ENCODE measurements around the gene MITF.

Gene MITF

DNA sequence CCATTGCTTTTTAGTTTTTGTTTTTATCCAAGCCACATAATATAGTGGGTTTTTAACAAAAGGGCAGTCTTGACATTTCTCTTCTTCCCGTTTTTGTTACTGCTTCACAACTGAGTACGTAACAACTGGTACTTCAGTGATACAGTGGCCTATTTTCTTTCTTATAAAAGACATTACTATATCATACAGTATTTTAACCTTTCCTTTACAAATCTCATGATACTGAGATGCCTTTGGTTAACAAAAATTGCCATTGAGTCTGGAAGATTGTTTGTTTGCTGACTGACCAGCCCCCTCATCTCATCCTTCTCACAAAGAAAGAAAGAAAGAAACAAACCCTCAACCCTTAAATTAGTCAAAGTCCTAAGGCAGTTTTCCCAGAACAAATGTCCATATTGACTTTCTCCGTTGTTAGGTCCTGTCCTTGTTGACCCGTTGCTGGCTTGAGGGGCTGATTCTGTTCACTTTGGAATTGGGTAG lies 183.3 kb downstream of the MITF start:
- CTCF ChIA-PET: no interaction called here
- TF ChIP-seq, protein P1, sequence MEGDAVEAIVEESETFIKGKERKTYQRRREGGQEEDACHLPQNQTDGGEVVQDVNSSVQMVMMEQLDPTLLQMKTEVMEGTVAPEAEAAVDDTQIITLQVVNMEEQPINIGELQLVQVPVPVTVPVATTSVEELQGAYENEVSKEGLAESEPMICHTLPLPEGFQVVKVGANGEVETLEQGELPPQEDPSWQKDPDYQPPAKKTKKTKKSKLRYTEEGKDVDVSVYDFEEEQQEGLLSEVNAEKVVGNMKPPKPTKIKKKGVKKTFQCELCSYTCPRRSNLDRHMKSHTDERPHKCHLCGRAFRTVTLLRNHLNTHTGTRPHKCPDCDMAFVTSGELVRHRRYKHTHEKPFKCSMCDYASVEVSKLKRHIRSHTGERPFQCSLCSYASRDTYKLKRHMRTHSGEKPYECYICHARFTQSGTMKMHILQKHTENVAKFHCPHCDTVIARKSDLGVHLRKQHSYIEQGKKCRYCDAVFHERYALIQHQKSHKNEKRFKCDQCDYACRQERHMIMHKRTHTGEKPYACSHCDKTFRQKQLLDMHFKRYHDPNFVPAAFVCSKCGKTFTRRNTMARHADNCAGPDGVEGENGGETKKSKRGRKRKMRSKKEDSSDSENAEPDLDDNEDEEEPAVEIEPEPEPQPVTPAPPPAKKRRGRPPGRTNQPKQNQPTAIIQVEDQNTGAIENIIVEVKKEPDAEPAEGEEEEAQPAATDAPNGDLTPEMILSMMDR (conservative IDR thresholded peaks at IDR 0.05; ENCODE audit: low read depth): no peak
- POLR2A ChIA-PET (ENCODE audit: low non-redundant PET): no interaction called here
- DNase-seq (ENCODE audit: low spot score): no peak
- no peak overlapping the region for H3K27ac ChIP-seq

DNA sequence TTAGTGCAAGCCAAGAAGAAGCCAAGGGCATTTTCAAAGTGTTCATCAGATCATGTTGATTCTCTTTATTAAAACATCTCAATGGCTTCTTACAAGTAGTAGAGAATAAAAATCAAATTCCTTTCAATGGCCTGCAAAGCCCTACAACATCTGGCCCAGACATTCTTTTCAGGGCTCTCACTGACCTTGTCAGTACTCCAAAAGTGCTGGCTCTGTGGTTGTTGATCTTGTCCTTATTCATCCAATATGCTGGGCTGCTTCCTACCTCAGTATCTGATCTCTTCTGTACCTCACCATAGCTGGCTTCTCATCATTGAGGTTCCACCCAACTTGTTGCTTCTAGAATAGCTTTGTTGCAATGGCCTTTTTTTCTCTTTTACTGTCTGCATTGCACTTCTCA lies 186.2 kb downstream of the MITF start:
- DNase-seq (ENCODE audit: low spot score): no peak
- no peak overlapping the region for H3K27ac ChIP-seq
- CTCF ChIA-PET: no interaction called here
- TF ChIP-seq, protein P1 (conservative IDR thresholded peaks at IDR 0.05; ENCODE audit: low read depth): no peak
- POLR2A ChIA-PET (ENCODE audit: low non-redundant PET): no interaction called here

DNA sequence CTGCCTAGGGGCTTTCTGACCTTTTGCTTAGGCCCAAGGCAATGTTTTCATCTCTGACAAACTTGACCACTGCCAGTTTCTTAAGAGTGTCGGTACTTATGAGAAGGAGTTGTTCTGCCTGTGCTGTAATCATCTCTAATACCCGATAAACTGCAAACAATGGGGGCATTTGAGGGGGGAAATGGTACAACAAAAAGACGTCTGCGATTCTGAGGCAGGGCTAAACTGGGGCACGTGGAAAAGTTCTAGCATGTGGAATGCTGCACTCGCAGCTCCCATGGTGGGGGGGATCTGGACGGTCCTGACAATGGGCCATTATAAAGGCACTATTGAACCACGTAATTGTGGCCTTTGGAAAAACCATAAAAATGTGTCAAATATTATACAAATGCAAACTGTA lies 187.1 kb downstream of the MITF start:
- no peak overlapping the region for H3K27ac ChIP-seq
- CTCF ChIA-PET: no interaction called here
- no peak for DNase-seq (ENCODE audit: low spot score)
- TF ChIP-seq, protein P1 (conservative IDR thresholded peaks at IDR 0.05; ENCODE audit: low read depth): no peak
- POLR2A ChIA-PET (ENCODE audit: low non-redundant PET): no interaction called here

DNA sequence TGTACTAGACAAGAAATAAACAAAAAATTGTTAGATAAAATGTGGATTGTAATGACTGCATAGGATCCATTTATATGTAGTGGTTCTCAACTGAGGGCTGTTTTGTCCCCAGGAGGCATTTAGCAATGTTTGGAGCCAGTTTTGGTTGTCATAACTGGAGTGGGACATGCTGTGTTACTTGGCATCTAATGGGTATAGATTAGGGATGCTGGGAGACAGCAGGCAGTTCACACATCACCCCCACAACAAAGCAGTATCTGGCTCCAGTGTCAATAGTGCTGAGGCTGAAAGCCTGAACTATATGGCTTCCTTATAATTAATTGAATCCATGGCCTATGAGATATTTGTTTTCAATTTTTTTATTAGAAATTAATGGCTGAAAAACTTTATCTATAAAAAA lies 188.3 kb downstream of the MITF start:
- ChIA-PET POLR2A (ENCODE audit: low non-redundant PET) (no interaction called here), CTCF (no interaction called here)
- no peak for DNase-seq (ENCODE audit: low spot score)
- TF ChIP-seq, protein P1 (conservative IDR thresholded peaks at IDR 0.05; ENCODE audit: low read depth): no peak
- no peak overlapping the region for H3K27ac ChIP-seq

DNA sequence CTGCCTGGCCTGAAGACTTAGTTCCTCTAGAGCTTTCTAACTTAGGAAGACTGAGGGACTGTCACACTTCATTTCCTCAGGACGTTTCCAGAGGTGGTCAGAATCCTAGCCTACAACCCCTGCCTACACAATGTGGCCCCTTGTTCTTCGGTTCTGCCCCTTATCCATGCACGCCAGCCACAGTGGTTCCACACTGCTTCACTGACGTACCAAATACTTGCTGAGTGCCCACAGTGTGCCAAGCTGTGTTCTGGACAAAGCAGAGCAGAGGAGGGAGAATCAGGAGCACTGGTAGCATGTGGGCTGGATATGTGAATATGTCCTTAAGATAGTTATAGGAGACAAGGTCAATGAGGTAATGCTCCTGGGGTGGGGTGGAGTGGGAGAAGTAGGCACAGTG lies 189.8 kb downstream of the MITF start:
- ChIA-PET POLR2A (ENCODE audit: low non-redundant PET) (no interaction called here), CTCF (no interaction called here)
- no peak for DNase-seq (ENCODE audit: low spot score)
- TF ChIP-seq, protein P1 (conservative IDR thresholded peaks at IDR 0.05; ENCODE audit: low read depth): no peak
- no peak overlapping the region for H3K27ac ChIP-seq

DNA sequence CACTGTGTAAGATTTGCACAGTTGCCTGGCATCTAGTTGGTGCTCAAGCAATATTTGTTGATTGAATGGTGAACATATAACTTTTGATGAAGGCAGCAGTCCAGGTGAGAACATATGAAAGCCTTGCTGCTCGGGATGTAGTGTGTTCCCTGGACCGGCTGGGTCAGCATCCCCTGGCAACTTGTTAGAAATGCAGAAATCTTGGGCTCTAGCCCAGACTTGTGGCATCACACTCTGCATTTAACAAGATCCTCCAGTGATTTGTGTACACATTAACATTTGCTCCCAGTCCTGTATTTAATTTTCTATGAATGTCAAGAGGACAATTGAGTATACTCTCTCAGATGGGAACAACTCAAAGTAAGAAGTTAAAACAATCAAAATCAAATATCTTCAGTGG lies 191.3 kb downstream of the MITF start:
- H3K27ac ChIP-seq: no peak overlapping the region
- CTCF ChIA-PET: no interaction called here
- TF ChIP-seq, protein P1 (conservative IDR thresholded peaks at IDR 0.05; ENCODE audit: low read depth): no peak
- POLR2A ChIA-PET (ENCODE audit: low non-redundant PET): no interaction called here
- DNase-seq (ENCODE audit: low spot score): no peak

DNA sequence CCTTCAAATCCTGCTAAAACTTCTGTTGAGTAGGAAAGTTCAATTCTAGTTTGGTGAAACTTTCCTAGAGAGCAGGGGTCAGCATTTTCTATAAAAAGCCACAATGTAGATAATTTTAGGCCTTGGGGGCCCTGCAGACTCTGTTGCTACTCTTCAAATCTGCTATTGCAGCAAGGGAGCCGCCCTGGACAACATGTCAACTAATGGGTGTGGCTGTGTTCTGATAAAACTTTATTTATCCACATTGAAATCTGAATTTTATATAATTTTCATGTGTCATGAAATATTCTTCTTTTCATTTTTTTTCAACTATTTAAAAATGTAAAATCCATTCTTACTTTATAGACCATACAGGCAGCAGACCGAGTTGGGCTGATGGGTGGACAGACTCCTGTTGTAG lies 192.8 kb downstream of the MITF start:
- DNase-seq (ENCODE audit: low spot score): no peak
- TF ChIP-seq, protein P1 (conservative IDR thresholded peaks at IDR 0.05; ENCODE audit: low read depth): no peak
- CTCF ChIA-PET: no interaction called here
- POLR2A ChIA-PET (ENCODE audit: low non-redundant PET): no interaction called here
- no peak overlapping the region for H3K27ac ChIP-seq

All from RWPE1 (cell line).